Activated CD4-positive, alpha-beta T cell treated with anti-CD3 and anti-CD28 coated beads, Interleukin-2, Interleukin-4, amounts not matched to agents 100 ng/mL and 50 ng/mL, durations not matched to agents 16 hours and 8 hours (primary cell): ENCODE measurements around the gene FUOM.

Experiments
- DNase-seq: peaks from one replicate; pipeline ENCODE4 v3.0.0-alpha.2; 2020; ENCODE audit warnings: low spot score

FUOM gene

GRCh38 chr10:133366751-133367150 lies 8.9 kb upstream of the FUOM start:
- DNase-seq, result no peak

DNA sequence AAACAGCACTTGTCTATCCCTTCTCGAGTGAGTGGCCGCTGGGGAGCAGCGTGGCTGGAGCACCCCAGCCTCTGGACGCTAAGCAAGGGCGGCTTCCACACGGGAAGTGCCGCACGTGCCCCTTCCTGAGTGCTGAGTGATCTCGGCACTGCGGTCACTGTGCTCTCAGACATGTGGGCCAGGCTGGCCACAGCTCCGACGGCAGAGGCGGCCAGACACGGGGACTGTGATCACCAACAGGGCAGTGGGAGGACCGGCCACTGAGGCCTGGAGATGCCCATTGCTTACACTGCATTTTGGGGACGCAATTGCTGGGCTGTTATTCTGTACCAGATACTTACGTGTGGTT lies 8.3 kb upstream of the FUOM start:
- no peak for DNase-seq

GRCh38 chr10:133365461-133366129 lies 7.8 kb upstream of the FUOM start:
- no peak for DNase-seq

DNA sequence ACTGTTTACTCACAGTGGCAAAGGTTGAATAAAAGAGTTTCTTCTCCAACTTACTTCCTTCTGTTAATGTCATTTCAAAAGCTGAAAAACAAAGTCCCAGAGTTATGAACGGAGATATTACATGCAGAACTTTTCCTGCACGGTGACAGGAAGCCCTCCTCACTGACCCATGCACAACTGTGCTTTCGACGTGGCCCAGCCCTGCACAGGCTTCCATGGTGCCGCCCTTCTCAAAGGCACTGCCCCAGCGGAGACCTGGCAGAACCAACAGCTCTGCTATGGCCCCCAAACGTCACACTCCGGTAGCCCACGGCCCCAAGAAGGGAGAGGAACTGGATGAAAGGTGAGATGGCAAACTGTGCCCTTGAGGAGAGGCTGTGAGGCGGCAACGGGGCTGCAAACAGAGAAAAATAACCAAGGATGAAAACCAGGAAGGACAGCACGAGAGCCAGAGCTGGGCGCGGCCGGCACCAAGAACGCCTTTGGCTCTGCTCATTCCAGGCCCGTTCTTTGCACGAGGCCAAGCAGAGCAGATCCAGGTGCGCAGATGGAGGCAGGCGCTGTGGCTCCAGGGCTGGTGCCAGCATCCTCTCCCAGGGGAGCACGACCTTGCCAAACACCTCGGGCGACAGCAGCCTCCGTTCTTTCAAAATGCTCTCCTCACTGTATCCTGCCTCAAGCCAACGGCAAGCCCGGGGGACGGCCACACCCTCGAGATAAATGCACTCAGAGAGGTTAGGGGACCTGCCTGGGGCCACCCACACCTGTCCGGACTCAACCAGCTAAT lies 7.0 kb upstream of the FUOM start:
- no peak for DNase-seq

GRCh38 chr10:133362846-133363245 lies 5.0 kb upstream of the FUOM start:
- no peak for DNase-seq

GRCh38 chr10:133361773-133362441 lies 4.1 kb upstream of the FUOM start:
- no peak for DNase-seq

GRCh38 chr10:133361227-133361626 lies 3.4 kb upstream of the FUOM start:
- no peak for DNase-seq

DNA sequence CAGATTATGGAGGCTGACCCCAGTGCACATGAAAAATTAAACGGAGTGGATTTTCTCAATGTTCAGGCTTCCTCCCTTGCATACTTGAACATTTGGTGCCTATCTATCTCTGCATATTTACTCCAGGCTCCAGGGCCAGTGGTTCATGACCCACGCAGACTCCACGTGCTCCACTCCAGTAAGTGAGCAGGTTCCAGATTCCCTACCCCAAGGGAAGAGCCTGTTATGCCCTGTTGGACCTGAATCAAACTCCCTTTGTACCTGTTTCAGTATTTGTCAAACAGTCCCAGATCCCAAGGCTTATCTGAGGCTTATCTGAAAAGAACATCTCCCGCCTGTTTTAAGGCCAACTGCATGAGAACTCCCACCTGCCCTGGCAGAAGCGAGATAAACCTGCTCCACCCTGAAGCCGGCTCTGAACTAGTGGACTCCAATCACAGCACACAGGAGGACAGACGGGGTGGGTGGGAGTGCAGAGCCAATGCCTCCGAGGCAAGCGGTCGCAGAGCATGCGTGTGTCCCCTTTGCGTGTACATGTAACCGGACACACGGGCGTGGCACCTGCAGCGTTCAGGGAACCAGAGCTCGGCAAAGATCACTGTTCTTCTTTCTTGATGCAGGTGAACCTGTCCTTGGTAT lies 2.3 kb upstream of the FUOM start:
- DNase-seq, result no peak

- no peak for DNase-seq
Measured at GRCh38 chr10:133359554-133359971, 1.7 kb upstream of the FUOM start.

- no peak for DNase-seq
Measured at GRCh38 chr10:133358925-133359310, 1.1 kb upstream of the FUOM start.

GRCh38 chr10:133358162-133358924 lies 524 bp upstream of the FUOM start:
- no peak for DNase-seq

DNA sequence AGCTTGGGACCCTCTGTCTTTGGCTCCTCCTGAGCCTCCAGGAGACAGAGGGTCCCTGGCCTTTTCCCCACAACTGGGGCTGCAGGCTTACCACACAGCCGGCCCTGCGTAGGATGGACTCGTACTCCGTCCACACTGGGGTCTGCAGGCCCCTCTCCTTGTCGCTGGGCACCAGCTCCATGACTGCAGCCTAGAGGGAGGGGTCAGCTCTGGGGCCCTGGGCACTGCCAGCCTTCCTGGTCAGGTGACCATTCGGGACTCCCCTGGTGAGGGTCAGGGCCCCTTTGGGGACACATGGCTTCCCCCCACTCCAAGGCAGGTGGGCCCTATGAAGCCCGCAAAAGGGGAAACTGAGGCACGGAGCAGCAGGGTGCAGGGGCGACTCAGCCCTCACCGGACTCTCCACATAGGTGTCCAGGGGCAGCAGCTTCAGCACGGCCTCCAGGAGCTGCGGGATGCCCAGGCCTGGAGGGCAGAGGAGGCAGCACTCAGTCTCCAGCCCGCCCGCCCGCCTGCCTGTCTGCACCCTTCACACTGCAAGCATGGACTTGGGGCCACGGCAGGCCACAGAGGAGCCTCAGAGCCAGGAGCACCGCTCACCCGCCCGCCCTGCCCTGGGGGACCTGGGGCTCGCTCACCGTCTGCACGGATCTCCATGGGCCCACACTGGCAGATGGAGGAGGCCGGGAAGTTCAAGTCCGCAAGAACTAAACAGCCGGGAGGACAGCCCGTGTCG lies 1.1 kb downstream of the FUOM start:
- no peak for DNase-seq

DNA sequence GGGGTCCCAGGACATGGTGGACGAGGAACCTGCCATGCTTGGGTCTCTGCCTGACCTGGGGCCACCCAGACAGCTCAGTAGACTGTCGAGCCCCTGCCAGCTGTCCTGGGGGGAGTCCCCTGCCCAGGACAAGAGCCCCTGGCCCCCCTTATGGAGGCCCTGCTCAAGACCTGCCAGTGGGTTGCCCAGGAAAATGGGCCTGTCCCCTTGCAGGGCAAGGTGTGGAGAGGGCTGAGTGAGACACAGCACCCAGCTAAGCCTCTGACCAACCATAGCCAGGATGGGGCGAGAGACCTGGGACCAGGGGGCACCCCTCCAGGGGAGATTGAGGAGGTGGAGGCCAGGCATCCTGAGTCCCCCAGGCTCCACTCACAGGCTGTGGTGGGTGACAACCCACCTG lies 1.8 kb downstream of the FUOM start:
- no peak for DNase-seq

GRCh38 chr10:133355266-133355665 lies 2.6 kb downstream of the FUOM start:
- no peak for DNase-seq

- DNase-seq, result no peak
Measured at GRCh38 chr10:133354672-133355240, 3.1 kb downstream of the FUOM start.

DNA sequence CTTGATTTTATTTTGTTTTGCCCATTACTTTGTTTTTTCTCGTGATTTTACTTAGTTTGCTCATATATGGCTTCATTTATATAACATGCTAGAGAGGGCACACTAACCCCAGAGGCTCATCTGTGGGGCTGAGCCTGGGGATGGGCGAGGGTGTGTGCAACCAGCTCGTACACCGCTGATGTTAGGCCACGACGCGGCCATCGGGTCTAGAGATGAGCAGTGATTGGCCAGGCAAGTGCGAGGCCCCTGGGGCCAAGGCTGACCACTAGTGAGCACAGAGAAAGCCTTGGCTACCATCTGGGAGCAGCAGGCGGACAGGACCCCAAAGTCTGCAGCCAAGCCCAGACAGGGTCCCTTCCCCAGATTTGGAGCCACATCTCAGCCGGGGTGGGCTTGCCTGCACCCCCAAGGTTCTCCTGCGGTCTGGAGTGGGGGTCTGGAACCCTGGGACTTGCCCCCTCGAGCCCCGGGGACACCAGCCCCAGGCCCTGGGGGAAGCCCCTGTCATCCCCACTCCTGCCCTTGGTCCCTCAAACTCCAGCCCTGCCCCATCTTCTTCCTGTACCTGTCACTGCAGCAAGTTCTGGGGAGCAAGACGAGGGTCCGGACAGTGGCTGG lies 3.7 kb downstream of the FUOM start:
- DNase-seq, result no peak

DNA sequence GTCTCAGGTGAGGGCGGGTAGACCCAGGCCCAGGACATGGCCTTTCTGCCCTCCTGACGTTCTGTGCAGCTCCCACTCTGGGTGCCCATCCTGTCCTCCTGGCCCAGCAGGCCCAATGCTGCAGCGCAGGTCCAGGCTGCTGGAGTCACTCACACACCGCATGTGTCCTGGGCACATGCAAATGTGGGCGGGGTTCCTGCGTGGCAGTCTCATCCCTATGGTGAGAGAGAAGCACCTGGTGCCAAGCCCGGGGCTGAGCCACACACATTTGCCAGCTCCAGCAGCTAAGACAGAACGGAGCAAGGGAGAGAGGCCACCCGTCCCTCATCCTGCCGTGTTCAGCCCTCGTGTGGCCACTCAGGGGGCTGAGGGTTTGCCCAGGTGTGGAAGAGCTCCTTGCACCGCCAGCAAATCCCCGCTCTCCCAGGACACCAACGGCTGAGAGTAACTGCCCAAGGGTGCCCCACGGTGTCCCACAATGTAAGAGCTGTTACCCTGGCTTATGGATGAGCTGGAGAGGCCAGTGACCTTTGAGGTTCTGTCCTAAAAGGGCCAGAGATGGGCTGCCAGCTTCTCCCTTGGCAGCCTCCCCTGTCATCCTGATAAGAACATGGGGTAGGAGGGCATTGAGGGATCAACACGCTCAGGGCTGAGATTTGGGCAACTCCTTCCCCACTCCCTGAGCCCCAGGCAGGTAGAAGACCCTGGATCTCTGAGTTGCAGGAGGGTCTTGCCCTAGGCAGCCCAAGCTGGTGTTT lies 4.4 kb downstream of the FUOM start:
- DNase-seq, result no peak

- no peak for DNase-seq
Measured at GRCh38 chr10:133351408-133352318, 6.2 kb downstream of the FUOM start.

GRCh38 chr10:133350950-133351329 lies 6.9 kb downstream of the FUOM start:
- DNase-seq, result no peak
